ENCODE results near the gene RAB11FIP4.

RAB11FIP4 gene

DNA sequence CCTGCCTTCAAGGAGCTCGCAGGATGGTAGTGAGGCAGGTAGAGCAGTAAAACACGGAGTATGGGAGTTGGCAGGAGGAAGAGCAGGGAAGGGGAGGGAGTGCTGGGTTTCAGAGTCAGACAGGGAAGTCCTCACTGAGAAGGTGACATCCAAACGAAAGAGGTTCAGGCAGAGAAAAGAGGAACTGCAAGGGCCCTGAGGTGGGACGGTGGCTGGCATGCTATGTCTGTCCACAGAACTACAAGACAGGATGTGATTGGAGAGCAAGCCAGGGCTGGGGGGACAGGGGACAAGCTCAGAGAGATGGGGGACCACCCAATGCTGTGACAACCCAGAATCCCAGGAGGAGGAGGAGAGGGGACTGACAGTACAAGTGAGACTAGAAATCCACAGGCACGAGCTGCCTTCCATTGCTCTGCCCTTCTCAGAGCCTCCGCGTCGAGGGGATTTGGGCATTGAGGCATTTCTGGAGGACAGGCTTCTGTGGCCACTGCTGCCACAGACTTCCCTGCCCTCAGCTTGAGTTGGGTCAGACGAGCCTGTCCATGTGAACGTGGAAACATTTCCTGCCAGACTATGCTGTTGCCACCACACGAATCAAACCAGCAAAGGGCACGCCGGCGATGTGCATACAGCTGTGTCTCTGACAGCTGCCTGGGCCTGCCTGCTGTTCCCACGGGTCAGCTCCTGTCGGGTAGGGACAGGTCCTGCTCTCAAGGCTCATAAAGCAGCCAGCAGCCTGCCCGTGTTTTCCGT is 100.1 kb downstream of the RAB11FIP4 start:
- TF ChIP-seq FOXP2 (optimal IDR thresholded peaks at IDR 0.05; ENCODE audit: control extremely low read depth, extremely low read length, insufficient read depth) = no peak
- Histone ChIP-seq H3K4me3 (no peak overlapping the region), H3K36me3 (ENCODE audit: insufficient read depth, low read length) (no peaks in the 10 kb centered on the region), H3K9ac (ENCODE audit: insufficient read length) (no peak overlapping the region), H3K27ac (no peak overlapping the region), H3K9me3 (ENCODE audit: low read depth, low read length) (no peaks in the 10 kb centered on the region)
- DNase-seq (ENCODE audit: low read depth, low spot score) = no peak

DNA sequence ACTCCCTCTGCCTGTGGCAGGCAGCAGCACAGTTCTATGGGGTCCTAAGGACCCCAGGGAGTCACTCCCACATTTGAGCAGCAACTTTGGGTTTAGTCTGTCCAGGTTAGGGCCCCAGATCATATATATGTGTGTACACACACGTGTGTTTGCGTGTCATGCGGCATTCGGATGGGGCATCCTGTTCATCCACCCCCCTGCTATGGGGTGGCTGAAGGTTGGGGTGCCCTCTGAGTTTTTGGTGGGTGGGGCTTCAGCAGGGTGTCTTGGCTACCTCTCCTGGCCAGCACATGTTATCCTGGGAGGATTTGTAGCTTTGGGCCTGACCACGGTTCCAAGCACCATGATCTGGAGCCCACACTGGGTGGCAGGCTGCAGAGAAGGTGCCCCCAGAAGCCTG is 100.7 kb downstream of the RAB11FIP4 start:
- no peak for DNase-seq (ENCODE audit: low read depth, low spot score)
- Histone ChIP-seq H3K36me3 (ENCODE audit: insufficient read depth, low read length) (no peaks in the 10 kb centered on the region), H3K27ac (no peak overlapping the region), H3K4me3 (no peak overlapping the region), H3K9ac (ENCODE audit: insufficient read length) (no peak overlapping the region), H3K9me3 (ENCODE audit: low read depth, low read length) (no peaks in the 10 kb centered on the region)
- TF ChIP-seq POLR2AphosphoS5 (IDR thresholded peaks at IDR 0.05; ENCODE audit: borderline replicate concordance, low read depth, low read length) = no peak
- TF ChIP-seq FOXP2 (optimal IDR thresholded peaks at IDR 0.05; ENCODE audit: control extremely low read depth, extremely low read length, insufficient read depth) = no peak
- no peak for TF ChIP-seq EZH2 (IDR thresholded peaks at IDR 0.05)

DNA sequence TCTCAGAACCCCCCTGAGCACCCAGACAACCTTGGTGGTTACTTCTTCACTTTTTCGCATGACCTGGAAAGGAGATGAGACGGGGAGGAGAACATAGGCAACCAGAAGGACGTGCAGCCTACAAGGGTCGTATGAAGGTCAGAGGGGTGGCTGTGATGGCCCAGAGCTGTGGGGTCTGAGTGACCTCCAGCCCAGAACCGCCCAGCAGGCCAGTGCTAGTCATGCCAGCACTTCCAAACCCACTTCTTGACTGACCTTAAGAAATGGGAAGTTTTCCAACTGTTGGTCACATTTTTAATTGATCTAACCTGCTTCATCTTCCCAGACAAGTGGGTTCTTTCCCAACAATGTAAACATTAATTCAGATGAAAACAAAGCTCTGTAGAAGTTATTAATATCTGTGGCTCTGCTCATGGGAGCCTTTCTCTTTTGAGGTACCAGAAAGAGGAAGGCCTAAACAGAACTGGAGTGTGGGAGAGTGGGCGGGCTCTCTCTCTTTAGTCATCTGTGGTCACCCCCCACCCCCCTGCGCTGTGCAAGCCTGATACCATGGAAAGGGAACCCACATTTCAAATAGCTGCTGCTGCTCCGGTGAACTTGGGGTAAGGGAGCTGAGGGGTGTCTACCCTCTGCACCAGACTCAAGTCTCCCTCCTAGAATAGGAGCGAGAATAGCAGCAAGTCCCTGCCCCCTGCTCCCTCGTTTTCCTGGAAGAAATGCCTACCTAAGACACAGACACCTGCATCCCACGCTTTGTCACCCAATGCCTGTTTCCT is 101.6 kb downstream of the RAB11FIP4 start:
- TF ChIP-seq POLR2AphosphoS5 (IDR thresholded peaks at IDR 0.05; ENCODE audit: borderline replicate concordance, low read depth, low read length) (no peak), FOXP2 (optimal IDR thresholded peaks at IDR 0.05; ENCODE audit: control extremely low read depth, extremely low read length, insufficient read depth) (no peak), EZH2 (IDR thresholded peaks at IDR 0.05) (no peak)
- Histone ChIP-seq H3K36me3 (ENCODE audit: insufficient read depth, low read length) (no peaks in the 10 kb centered on the region), H3K4me3 (no peak overlapping the region), H3K9me3 (ENCODE audit: low read depth, low read length) (no peaks in the 10 kb centered on the region), H3K27ac (no peak overlapping the region), H3K9ac (ENCODE audit: insufficient read length) (no peak overlapping the region)
- no peak for DNase-seq (ENCODE audit: low read depth, low spot score)

DNA sequence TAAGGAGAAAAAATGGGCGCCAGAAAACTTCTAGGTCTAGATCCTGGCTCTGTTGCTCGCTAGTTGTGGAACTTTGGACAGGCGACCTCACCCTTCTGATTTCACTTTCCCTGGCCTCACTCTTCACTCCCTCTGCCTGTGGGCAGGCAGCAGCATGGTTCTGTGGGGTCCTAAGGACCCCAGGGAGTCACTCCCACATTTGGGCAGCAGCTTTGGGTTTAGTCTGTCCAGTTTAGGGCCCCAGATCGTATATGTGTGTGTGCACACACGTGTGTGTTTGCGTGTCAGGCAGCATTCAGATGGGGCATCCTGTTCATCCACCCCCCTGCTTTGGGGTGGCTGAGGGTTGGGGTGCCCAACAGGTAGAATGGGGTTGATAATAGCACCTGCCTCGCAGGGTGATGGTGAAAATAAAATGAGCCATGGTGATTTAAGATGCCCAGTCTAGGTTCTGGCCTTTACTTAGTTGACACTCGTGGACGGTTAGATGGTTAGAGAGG is 102.2 kb downstream of the RAB11FIP4 start:
- Histone ChIP-seq H3K4me3 (no peak overlapping the region), H3K9me3 (ENCODE audit: low read depth, low read length) (no peaks in the 10 kb centered on the region), H3K9ac (ENCODE audit: insufficient read length) (no peak overlapping the region), H3K27ac (no peak overlapping the region), H3K36me3 (ENCODE audit: insufficient read depth, low read length) (no peaks in the 10 kb centered on the region)
- no peak for TF ChIP-seq FOXP2 (optimal IDR thresholded peaks at IDR 0.05; ENCODE audit: control extremely low read depth, extremely low read length, insufficient read depth)
- TF ChIP-seq EZH2 (IDR thresholded peaks at IDR 0.05) = no peak
- TF ChIP-seq POLR2AphosphoS5 (IDR thresholded peaks at IDR 0.05; ENCODE audit: borderline replicate concordance, low read depth, low read length) = no peak
- no peak for DNase-seq (ENCODE audit: low read depth, low spot score)

DNA sequence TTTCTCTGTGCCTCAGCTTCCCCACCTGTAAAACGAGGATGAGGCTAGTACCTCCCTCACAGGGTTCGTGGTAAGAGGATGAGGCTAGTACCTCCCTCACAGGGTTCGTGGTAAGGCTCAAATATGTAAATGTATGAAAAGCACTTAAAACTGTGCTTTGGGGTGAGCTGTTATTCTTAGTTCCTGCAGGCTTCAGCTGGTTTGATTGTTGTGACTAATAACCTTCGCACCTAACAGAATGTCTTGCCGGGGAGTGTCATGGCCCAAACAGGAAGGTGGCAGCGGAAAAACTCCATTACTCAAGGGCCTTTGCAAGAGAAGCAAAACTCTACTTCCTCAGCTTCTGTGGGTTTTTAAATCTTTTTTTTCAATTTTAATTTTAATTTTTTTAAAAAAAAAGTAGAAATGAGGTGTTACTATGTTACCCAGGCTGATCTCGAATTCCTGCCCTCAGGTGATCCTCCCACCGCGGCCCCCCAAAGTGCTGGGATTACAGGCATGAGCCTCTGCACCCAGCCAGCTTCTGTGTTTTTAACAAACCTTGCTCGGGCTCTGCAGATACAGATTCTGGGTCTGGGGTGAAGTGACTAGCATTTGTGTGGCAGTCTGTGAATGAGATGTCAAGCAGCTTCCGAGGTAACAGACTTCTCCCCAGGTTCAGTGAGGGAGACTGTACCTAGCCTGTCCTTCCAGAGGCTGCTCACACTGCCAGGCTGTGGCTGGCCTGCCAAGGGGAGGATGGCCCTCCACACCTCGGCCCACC is 103.0 kb downstream of the RAB11FIP4 start:
- H3K27ac ChIP-seq = no peak overlapping the region
- no peak for DNase-seq (ENCODE audit: low read depth, low spot score)
- H3K4me3 ChIP-seq = no peak overlapping the region
- no peak overlapping the region for H3K9ac ChIP-seq (ENCODE audit: insufficient read length)
- no peaks in the 10 kb centered on the region for H3K9me3 ChIP-seq (ENCODE audit: low read depth, low read length)
- no peaks in the 10 kb centered on the region for H3K36me3 ChIP-seq (ENCODE audit: insufficient read depth, low read length)
- no peak for TF ChIP-seq FOXP2 (optimal IDR thresholded peaks at IDR 0.05; ENCODE audit: control extremely low read depth, extremely low read length, insufficient read depth)
- no peak for TF ChIP-seq POLR2AphosphoS5 (IDR thresholded peaks at IDR 0.05; ENCODE audit: borderline replicate concordance, low read depth, low read length)
- no peak for TF ChIP-seq EZH2 (IDR thresholded peaks at IDR 0.05)

DNA sequence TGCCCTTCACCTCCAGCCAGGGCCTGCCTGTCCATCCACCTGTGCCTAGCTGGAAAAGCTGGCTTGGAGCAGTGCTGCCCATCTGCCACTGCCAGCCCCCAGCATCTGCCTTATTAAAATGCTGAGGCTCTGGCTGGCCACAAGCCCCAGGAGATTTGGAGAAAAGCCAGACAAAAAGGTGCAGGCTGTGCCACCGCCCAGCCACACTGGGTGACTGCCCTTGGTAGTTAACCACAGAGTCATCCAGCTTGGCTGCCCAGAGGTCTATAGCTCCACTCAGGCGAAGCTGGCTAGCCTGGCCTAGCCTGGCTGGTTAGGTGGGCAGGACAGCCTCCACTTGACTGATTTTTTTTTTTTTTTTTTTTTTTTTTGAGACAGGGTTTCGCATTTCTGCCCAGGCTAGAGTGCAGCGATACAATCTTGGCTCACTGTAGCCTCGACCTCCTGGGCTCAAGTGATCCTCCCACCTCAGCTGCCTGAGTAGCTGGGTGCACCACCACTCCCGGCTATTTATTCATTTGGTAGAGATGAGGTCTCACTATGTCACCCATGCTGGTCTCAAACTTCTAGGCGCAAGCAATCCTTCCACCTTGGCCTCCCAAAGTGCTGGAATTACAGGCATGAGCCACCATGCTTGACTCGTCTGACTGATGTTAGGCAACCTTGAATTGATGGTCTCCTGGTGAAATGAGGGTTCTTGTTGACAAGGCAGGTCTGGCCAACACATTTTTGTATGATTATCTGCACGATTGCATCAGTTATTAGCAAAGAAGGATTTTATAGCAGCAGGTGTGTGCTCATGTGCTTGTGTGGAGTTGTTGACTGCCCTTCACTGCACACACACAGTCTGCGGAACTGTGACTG is 103.8 kb downstream of the RAB11FIP4 start:
- no peak overlapping the region for H3K4me3 ChIP-seq
- H3K27ac ChIP-seq = no peak overlapping the region
- no peak for DNase-seq (ENCODE audit: low read depth, low spot score)

DNA sequence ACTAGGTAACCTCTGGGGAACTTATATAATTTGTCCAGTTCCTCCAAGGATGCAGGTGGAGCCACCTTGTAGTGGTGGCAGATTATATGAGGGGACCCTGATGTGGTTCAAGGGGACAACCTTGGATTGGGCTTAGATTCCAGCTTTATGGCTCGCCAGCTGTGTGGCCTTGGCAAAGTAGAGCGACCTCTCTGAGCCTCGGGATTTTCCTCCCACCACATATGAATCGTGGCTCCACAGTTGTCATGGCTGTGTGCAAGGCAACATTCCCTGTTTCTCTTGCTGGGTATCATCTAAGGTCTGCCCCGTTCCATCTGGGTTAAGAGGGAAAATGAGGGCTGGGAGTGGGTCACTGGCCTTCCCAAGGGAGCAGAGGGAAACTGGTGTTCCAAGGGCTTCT is 104.6 kb downstream of the RAB11FIP4 start:
- no peaks in the 10 kb centered on the region for H3K36me3 ChIP-seq (ENCODE audit: insufficient read depth, low read length)
- H3K9me3 ChIP-seq (ENCODE audit: low read depth, low read length) = no peaks in the 10 kb centered on the region
- TF ChIP-seq POLR2AphosphoS5 (IDR thresholded peaks at IDR 0.05; ENCODE audit: borderline replicate concordance, low read depth, low read length) = no peak
- TF ChIP-seq FOXP2 (optimal IDR thresholded peaks at IDR 0.05; ENCODE audit: control extremely low read depth, extremely low read length, insufficient read depth) = no peak
- TF ChIP-seq EZH2 (IDR thresholded peaks at IDR 0.05) = no peak
- H3K27ac ChIP-seq = no peak overlapping the region
- no peak for DNase-seq (ENCODE audit: low read depth, low spot score)
- H3K4me3 ChIP-seq = no peak overlapping the region
- no peak overlapping the region for H3K9ac ChIP-seq (ENCODE audit: insufficient read length)

More for the DNA sequence above, 103.8 kb downstream of the RAB11FIP4 start:
- no peaks in the 10 kb centered on the region for H3K9me3 ChIP-seq (ENCODE audit: low read depth, low read length)
- no peak for TF ChIP-seq EZH2 (IDR thresholded peaks at IDR 0.05)
- no peak for TF ChIP-seq FOXP2 (optimal IDR thresholded peaks at IDR 0.05; ENCODE audit: control extremely low read depth, extremely low read length, insufficient read depth)
- no peak for TF ChIP-seq POLR2AphosphoS5 (IDR thresholded peaks at IDR 0.05; ENCODE audit: borderline replicate concordance, low read depth, low read length)
- no peak overlapping the region for H3K9ac ChIP-seq (ENCODE audit: insufficient read length)
- H3K36me3 ChIP-seq (ENCODE audit: insufficient read depth, low read length) = no peaks in the 10 kb centered on the region

Data from SK-N-MC (cell line).